T-helper 2 cell treated with Interferon-gamma antibody and Interleukin-4, amounts not matched to agents 100 ng/mL and 5 ng/mL, for 36 hours (primary cell): ENCODE measurements around the gene FHIT. TPM values are rescaled to one million over a fixed set of nuclear protein-coding genes. Genes with fewer than 3 reads are reported as not detected.

ENCODE experiments used
- intact Hi-C: fragments of 100-400 bp; cut with micrococcal nuclease; formaldehyde crosslinking; loops from one replicate; pipeline ENCODE4 v1.15.1; 2023
- total RNA-seq: library from RNA; stranded (reverse); gene quantifications from 2 replicates; pipeline ENCODE4 v1.2.3, GENCODE V29; 2022

Gene FHIT
- total RNA-seq, 1 donor from 2014 or later, result 40.4 TPM

GRCh38 chr3:60028233-60028632 is 1223.0 kb downstream of the FHIT start:
- intact Hi-C loops, result no loop called here

GRCh38 chr3:60027335-60027734 is 1223.9 kb downstream of the FHIT start:
- intact Hi-C loops, result loop anchor here (1.0 kb wide), 1 partner anchor 10 kb away; no protein-coding TSS in a partner anchor

DNA sequence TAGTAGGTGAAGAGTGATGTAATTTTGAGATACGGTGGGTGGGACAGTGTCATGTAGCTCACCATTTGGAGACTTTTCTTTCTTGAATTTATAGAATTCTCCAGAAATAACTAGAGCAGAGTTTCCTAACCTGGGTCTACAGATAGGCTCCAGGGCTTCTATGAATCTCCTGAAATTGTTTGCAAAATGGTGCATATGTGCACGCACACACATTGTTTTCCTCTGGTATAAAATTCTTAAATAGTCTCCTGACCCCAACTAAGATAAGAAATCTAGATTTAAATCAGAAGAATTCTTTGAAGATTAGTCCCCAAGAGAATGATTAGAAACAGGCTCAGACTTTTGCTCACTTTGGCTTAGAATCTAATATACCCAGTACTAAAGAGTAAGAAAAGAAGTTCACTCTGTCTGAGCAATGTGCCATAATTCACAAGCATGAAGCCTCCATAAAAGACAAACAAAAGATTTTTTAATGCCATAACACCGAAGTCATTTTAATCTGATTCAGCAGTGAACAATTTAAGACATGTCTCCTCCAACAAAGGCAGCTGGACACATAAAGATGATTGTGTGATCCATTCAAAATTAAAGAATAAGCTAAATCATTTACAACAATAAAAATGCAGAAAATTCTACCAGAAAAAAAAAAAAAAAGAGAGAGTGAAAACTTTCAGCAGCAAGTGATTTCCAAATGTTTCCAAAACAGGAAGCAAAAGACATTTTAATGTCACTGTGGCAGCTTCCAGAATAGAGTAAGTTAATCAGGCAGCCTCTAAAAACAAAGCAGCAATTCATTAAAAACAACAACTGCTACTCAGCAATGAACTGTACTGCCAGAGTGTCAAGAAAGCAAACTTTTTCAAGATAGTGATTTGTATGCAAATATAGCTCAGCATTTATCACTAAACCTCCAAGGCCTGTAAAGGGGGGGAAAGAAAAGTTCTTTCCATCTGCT is 1225.9 kb downstream of the FHIT start:
- intact Hi-C loops, result no loop called here

DNA sequence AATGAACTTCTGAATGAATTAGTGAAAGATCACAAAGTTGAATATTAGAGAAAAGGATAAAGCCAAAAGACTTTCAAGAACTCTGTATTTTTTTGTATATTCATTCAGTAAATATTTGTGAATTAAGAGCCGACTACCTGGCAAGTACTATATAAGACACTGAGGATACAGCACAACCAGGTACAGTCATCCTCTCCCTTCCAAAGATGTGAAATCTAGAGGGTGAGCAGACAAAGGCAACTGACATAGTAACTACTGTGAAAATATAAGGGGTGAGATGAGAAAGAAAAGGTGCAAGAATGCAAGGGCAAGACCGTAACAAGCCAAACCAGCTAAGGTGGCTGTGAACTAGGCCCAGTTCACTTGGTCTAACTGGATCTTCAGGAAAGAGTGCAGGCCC is 1226.9 kb downstream of the FHIT start:
- intact Hi-C loops, result no loop called here

DNA sequence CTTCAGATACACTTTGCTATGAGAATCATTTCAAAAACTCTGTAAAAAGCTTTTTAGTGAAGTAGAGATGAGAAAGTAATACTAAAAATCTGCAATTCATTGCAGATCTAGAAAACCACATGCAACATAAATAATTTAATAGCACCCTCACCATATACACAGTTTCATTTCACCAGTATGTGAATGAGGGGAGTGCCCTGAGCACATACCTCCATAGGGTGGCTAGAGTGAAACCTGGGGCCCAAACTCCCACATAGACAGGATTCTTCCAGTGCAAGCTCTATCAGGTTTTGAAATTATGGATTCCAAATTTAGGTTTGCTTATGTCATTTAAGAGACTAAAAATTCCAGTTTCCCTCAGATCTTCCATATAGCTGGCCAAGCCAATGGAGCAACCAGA is 1228.1 kb downstream of the FHIT start:
- intact Hi-C loops, result no loop called here

DNA sequence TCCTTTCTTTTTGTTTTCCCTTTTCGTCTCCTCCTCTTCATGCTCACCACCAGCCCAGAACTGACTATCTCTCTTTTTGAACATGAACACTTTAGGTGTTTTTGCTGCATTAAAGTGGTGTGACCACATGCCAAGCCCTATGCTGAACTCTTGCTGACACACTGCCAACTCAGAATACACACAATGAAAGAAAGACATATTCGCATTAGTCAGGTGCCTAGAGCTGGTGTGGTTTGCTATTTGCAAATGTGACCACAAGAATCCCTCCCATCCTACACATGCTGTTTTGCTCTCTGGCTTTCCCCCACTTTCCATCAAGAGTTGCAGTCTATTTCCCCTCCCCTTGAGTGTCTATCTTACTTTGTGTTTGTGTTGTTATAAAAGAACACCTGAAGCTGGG is 1233.6 kb downstream of the FHIT start:
- intact Hi-C loops, result loop anchor here (1.0 to 10.0 kb wide), 5 partner anchors 7 to 537 kb away; no protein-coding TSS in a partner anchor

DNA sequence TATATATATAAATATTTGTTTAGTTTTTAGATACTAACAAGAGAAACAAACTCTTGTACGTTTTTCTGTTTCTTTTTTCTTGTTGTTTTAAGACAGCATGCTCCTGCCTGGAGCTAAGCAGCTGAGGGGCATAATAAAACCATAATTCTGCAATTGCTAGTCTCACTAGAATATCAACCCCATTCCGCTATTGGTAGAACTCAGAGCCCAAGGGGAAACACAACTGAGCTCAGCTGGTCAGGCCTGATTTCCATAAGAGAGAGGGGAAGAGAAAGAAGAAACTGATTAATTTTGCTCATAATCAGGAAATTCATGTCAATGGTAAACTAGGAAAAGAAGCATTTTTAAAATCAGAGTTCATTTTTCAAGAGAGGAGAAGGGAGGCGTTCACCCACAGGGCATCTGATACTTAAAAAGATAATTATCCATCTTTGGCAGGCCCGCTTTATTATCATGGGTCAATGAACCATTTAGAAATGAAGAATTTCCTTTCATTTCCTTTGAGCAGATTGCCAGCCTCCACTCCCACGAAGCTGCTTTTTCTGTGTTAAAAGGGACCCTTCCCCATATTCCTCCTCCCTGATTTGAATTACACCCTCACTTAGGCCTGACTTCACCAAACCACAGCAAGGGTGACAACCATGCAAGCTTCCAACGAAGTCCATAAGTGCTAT is 1236.1 kb downstream of the FHIT start:
- intact Hi-C loops, result loop anchor here (10.0 kb wide), 2 partner anchors 440 to 540 kb away; no protein-coding TSS in a partner anchor

- intact Hi-C loops, result loop anchor here (5.0 to 10.0 kb wide), 5 partner anchors 76 to 1239 kb away; partner anchors contain the start of gene FHIT
Observed at GRCh38 chr3:60013241-60013640, 1238.0 kb downstream of the FHIT start.

GRCh38 chr3:60011218-60011617 is 1240.0 kb downstream of the FHIT start:
- intact Hi-C loops, result loop anchor here (1.0 to 10.0 kb wide), 6 partner anchors 37 to 1241 kb away; partner anchors contain the start of gene FHIT

DNA sequence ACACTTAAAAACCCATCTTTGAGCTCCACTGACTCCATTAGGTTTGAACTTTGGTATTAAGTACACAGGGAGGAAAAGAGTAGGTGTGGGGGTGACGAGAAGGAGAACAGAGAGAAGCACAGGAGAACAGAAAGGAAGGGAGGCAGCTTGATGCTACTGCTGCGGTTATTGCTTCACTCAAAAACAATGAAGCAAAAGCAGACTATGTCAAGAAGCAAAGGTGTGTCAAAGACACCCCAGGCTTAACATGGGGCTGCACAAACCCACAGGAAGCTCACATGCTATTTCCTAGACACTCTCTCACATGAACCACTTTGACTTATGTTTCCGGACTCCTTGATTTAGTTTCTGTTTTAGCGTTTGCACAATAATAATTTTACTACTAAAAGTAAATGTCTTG is 1240.5 kb downstream of the FHIT start:
- intact Hi-C loops, result loop anchor here (1.0 to 10.0 kb wide), 7 partner anchors 8 to 1242 kb away; partner anchors contain the start of gene FHIT

GRCh38 chr3:60009931-60010478 is 1241.2 kb downstream of the FHIT start:
- intact Hi-C loops, result loop anchor here (1.0 to 10.0 kb wide), 6 partner anchors 8 to 1242 kb away; partner anchors contain the start of gene FHIT

DNA sequence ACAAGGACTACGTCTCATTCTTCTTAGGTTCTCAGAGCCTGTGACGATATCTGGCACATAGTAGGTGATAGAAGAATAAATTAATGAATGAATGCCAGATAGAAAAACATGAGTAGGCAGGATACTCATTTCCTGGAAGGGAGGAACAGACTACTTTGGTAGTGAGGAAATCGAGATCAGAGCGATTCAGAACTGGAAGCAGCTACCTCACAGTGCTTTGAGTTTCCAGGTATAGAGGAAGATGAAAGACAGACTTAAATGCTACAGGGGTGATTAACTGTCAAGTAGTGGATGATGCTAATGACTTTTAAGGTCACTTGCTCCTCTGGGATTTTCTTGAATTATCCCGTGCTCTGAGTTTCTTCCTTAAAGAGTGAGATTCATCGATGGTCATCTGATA is 1249.9 kb downstream of the FHIT start:
- intact Hi-C loops, result no loop called here

GRCh38 chr3:60000311-60001105 is 1250.7 kb downstream of the FHIT start:
- intact Hi-C loops, result no loop called here

DNA sequence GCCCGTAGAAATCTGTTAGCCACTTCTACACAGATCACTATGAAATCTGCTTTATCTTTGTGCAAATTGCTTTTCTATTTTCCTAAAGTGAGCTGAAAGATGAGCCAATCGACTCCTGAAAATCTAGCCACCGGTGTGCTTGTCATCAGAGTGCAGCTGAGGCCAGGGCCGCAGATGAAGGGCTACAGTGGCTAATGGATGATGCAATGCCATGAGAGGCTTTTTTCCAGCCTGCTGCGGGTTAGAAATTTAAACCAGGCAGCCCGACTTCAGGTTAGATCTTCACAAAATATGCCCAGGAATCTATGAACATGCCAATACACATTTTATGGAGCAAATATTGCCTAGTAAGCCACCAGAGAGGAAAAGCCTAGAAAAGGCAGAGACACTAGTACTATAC is 1253.2 kb downstream of the FHIT start:
- intact Hi-C loops, result no loop called here

GRCh38 chr3:59997583-59997982 is 1253.7 kb downstream of the FHIT start:
- intact Hi-C loops, result no loop called here

- intact Hi-C loops, result no loop called here
Observed at GRCh38 chr3:59996056-59996455, 1255.2 kb downstream of the FHIT start.

DNA sequence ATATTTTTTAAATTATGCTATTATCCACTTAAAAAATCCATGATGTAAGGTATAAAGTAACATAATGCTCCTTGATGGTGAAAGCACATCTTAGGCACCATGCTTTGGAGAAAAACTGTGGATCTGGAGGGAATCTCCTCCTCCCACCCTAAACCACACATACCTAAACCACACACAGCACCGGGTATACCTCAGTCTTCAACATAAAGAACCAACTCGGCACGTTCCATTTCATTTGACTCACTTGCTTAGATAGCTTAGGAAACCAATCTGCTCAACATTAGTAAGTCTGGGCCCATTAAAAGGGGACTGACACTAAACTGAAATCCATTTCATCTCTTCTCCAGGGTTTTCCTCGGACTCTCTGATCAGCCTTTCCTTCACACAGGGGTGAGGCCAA is 1255.7 kb downstream of the FHIT start:
- intact Hi-C loops, result no loop called here

DNA sequence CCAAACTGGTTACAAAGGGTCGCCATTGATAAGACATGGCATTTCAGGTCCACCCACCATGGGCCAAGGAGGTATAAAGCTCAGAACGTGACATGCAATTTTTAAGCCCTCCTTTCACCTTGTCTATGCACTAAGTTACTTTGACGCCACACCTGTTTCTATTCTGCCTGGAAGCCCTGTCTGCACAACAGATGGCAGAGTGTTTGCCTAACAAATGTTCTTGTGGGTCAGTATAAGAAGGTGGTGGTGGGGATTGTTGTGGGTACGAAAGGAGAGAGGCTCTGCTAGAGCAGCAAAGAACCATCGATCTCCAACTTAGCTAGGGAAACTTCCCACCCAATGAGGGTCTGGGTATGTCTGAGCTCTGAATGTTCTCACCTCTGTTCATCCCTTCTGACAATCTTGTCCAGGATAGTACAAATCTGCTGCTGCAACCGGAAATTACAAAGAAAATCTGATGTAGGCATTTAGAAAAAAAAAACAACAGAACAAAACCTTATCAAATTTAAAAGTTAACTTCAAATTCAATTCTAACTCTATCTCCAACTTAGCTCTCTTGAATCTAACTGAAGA is 1256.4 kb downstream of the FHIT start:
- intact Hi-C loops, result no loop called here

DNA sequence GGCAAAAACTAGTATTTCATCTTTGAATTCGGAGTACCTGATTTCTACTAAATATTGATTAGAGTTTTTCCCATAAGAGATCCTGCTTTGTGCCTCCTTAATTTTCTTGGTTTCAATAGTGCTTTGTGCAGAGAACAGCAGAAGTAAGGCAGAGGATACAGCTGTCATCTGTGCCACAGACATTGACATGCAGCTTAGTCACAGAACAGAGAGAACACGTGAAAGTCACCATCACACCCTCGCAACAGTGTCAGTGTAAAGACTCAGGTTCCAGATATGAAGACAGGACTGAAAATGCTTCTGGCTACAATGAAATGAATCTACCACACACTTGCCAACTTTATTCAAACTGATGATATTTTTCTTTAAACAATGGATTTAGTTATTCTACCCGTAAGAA is 1258.7 kb downstream of the FHIT start:
- intact Hi-C loops, result no loop called here

DNA sequence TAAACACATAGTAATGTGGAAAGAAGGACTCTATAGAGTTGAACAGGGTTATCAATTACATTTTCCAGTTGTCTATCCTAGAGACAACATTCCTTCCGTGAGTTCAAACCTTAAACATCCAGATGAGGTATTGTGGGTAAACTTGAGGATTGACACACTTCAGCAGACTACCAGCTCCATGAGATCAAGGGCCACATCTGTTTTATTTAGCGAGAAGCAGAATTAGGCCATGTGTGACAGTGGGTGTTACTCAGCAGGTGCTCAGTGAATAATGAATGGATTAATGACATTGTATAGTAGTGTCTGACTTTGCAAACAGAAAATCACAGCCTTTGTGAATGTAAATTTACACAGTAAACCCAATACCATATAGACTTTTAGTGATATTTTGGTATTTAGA is 1260.3 kb downstream of the FHIT start:
- intact Hi-C loops, result no loop called here
